Putamen (tissue), 1 donor: Measurements from ENCODE around the gene SYTL2.
"Not testable (repeated sequence)": the region's sequence is repeated elsewhere in the genome, so short reads cannot be mapped to it uniquely, and the experiment has no call there.

ENCODE experiments used
- DNase-seq: peaks from one replicate; pipeline ENCODE4 v3.0.0-alpha.2; 2016; ENCODE audit warnings: low spot score

The SYTL2 gene, protein sequence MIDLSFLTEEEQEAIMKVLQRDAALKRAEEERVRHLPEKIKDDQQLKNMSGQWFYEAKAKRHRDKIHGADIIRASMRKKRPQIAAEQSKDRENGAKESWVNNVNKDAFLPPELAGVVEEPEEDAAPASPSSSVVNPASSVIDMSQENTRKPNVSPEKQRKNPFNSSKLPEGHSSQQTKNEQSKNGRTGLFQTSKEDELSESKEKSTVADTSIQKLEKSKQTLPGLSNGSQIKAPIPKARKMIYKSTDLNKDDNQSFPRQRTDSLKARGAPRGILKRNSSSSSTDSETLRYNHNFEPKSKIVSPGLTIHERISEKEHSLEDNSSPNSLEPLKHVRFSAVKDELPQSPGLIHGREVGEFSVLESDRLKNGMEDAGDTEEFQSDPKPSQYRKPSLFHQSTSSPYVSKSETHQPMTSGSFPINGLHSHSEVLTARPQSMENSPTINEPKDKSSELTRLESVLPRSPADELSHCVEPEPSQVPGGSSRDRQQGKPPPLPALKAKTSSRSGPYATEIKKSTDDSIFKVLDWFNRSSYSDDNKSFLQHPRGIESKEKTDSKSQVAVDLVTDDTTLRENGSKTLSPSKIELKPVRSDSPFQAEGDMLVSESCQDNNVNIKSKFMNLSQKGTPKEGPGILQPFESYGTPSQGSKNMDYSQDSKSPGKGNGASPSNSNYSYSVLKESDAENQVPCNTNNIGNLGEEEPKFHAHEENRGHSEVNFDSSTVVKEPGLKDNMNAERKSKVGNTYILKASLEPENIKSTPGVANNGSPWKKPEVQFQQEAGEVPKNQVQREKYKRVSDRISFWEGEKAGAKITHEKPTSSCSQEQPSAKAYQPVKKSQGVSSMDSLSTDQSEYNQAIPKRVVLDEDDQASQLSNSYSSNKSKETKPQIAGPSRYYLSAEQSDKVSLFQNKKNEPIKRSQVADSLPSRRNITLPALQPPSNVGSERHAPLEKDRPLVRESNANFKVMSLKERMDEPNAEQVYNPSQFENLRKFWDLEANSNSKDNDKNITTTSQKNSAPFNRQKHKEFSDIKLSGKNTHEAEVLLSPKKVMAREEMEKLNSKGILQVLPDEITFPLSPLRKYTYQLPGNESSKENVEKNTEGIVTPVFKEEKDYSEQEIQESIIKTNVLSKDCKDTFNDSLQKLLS (N-terminal part only)

DNA sequence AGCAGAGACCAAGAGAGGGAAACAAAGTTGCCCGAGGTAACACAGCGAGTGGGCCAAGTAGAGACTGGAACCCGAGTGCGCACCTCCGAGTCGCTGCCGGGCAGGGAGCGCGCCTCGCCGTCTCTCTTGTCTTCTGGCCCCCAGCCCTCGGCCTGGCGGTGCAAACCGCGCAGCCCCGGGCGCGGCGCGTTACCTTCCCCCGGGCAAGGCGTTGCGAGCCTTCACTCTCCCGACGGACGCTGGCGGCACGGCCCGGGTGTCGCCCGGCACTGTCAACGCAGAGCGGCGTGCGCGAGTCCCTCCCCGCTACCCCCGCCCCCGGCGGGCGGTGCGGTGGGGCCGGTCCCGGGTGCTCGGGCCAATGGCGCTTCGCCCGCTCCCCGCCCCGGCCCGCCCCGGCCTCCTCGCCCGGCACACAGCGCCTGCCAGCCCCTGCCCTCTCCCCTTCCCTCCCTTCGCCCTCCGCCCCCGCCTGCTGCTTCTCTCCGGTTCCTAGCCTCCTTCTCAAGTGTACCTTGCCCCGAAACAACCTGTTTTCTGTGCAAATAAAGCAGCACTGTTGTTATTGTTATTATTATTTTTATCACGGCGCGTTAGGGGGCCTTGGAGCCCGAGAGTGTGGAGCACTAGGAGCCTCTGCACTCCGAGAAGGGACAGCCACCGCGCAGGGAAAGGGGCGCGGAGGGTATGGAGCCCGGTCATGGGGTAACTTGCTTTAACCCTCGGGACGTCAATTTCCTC lies at the start of gene SYTL2:
Gene SYTL2, minus strand, starts transcription at position 271 of the 741 bp plus-strand sequence. CDS start 53,416 bp downstream, outside the sequence.
- DNase-seq, result peak; percentile 77

DNA sequence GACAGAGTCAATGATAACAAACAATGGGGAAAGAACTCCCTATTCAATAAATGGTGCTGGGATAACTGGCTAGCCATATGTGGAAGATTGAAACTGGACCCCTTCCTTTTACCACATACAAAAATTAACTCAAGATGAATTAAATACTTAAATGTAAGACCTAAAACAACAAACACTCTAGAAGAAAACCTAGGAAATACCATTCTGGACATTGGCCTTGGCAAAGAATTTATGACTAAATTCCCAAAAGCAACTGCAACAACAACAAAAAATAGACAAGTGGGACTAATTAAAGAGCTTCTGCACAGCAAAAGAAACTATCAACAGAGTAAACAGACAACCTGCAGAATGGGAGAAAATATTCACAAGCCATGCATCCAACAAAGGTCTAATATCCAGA lies 48.6 kb upstream of the SYTL2 start:
- DNase-seq, result not testable (repeated sequence)

DNA sequence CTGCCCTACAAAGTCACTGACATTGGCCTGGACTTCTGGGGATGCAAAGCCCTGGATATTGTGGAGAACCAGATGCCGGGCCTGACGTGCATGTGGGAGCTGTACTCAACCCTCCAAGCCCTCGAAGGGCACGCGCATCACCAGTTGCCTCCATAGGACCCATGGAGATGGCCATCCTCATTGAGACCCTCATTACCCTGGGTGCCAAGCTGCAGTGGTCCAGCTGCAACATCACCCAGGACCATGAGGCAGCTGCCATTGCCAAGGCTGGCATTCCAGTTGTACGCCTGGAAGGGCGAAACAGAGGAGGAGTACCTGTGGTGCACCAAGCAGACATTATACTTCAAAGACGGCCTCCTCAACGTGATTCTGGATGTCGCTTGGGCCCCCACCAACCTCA lies 46.2 kb upstream of the SYTL2 start:
- no peak for DNase-seq

- no peak for DNase-seq
Observed at GRCh38 chr11:85855341-85855656, 44.4 kb upstream of the SYTL2 start, which contains the start of gene CCDC83. Gene CCDC83 (plus strand): TSS chr11:85855383. CDS start chr11:85865124, 9,741 bp downstream.

DNA sequence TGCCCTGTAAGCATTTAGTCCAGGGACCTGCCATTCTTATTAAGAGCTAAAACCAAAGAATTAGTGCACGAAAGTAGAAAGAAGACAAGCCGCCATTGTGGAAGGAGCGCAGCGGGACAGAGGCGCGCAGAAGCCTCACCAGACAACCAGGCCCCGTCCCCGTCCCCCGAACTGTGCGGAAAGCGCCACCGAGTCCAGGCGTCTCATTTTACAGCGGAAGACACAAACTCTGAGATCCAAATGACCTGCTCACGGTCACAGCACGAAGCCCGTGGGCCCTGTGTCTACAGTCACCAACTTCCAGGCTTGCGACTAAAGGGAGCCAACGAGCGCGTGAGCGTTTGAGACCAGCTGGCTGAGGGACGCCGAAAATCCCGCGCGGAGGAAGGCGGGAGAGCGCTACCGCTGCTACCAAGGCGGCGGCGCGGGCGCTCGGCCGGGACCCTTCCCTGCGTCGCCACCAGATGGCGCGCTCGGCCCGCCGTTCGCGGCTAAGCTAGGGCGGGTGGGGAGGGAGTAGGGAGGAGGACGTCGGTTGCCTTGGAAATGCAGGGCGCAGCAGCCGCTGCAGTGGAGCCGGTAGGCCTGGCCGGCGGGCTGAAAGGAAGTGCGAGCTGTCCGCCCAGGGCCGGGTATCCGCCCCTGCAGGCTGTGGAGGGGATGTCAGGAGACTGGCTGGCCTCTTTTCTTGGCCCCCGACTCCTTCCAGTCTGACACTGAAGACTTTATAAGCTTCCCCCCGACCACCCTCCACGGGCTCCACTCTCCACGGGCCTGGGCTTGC lies 43.8 kb upstream of the SYTL2 start:
- DNase-seq, result peak; percentile 90

GRCh38 chr11:85854212-85854556 lies 43.2 kb upstream of the SYTL2 start:
- no peak for DNase-seq

GRCh38 chr11:85853541-85853940 lies 42.6 kb upstream of the SYTL2 start:
- DNase-seq, result not testable (repeated sequence)

- not testable (repeated sequence) for DNase-seq
Observed at GRCh38 chr11:85852754-85853153, 41.8 kb upstream of the SYTL2 start.

DNA sequence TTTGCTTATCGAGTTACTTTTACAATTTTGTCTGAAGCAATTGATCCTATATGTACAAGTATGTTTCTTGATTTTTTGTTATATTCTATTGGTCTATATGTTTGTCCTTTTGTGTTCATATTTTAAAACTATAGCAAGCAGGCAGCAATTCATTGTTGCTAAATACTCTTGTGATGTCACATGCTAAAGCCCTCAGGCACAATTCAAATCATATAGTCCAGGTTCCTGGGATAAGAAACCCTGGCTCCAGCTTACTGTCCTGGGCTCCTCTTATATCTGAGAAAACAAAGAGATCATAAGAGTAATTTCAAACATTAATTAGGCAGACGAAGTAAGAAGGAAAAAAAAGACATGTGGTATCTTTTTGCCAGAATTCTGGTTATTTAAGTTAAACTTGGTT lies 37.6 kb upstream of the SYTL2 start:
- no peak for DNase-seq

GRCh38 chr11:85848006-85848405 lies 37.1 kb upstream of the SYTL2 start:
- no peak for DNase-seq

GRCh38 chr11:85847436-85847835 lies 36.5 kb upstream of the SYTL2 start:
- DNase-seq, result no peak

- no peak for DNase-seq
Observed at GRCh38 chr11:85845124-85845631, 34.2 kb upstream of the SYTL2 start.

- DNase-seq, result no peak
Observed at GRCh38 chr11:85844439-85845123, 33.6 kb upstream of the SYTL2 start.

- no peak for DNase-seq
Observed at GRCh38 chr11:85843929-85844328, 33.0 kb upstream of the SYTL2 start.

DNA sequence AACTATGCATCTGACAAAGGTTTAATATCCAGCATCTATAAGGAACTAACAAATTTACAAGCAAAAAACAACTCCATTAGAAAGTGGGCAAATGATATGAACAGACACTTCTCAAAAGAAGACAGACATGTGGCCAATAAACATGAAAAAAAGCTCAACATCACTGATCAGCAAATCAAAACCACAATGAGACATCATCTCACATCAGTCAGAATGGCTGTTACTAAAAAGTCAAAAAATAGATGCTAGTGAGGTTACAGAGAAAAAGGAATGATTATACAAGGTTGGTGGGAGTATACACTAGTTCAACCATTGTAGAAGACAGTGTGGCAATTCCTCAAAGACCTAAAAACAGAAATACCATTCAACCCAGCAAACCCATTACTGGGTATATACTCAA lies 30.0 kb upstream of the SYTL2 start:
- not testable (repeated sequence) for DNase-seq

DNA sequence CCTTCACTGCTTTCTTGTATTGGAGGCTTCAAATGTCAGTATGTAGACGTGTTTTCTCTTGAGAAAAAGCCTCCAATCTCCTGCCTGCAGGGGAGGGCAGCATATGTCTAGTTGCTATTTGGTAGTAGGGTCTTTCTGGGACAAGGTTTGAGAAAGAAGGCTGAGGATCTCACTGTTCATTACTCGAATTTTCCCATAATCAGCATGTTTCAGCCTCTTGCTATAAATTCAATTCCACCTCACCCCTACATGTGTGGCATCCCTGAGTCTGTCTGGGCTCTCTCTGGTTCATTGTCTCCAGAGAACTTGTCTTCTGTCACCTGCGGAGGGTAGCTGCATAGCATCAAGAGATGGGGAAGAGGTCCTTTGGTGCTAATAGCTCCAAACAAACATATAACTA lies 24.8 kb upstream of the SYTL2 start:
- DNase-seq, result no peak

DNA sequence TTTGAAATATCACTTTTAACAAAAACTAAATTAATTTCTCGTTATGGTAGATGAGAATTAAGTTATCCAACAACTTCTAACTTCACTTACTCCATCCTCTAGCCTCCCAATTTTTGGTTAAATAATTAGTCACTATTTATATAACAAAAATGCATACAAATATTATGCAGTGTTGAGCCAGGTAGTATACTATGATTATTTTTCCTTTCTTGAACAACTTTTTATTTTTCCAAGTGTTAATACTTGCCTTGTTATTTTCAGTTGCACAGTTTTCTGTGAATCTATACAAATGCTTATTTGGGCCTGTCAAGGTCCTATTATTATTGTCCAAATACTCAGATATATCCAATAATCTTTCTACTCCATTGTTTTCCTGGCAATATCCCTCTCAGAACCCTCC lies 24.3 kb upstream of the SYTL2 start:
- no peak for DNase-seq

DNA sequence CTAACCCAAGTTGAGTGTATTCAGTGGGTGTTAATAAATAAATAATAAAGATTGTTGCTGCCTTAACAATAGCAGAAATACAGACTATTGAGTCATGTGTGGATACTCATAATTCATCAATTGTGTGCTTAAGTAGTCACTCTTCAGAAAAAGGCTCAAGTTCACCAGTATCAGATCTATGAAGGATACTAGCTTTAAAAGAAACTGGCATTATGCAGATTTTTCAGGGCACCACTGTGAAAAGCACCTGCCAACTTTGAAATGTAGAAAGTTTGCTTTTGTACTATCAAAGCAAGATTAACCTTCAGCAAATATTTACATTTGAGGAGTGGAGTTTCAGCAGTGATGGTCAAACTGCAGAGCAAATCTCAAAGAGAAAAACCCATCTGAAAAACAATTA lies 20.1 kb upstream of the SYTL2 start:
- DNase-seq, result no peak

DNA sequence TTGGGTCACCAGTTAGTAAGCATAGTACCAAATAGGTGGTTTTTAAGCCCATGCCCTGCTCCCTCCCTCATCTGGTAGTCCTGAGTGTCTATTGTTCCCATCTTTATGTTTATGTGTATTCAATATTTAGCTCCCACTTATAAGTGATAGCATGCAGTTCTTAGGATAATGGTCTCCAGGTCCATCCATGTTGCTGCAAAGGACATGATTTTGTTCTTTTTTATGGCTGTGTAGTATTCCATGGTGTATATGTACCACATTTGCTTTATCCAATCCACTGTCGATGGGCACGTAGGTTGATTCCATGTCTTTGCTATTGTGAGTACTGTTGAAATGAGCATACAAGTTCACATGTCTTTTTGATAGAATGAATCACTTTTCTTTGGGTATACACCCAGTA lies 18.2 kb upstream of the SYTL2 start:
- no peak for DNase-seq

DNA sequence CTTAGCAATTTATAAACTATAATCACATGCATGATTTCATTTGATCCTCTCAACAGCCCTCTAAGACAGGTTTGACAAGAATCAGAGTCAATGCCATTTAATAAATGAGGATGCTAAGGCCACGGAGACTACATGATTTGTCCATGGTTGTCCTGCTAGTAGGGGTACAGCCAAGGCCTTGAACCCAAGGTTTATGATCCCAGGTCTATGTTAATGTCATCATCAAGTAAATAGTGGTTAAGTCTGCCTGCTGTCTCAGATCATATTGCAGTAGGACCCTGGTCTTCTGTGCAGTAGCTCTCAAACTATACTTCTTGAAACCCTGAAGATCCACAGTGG lies 17.7 kb upstream of the SYTL2 start:
- DNase-seq, result no peak
